GM12878 (cell line): ENCODE data around the gene C3orf33. TPM values are rescaled to one million over a fixed set of nuclear protein-coding genes. Genes with fewer than 3 reads are reported as not detected.

ENCODE experiments used
- ATAC-seq: fragments of 200-7000 bp; cut with Tn5 transposase; 3 replicates; pipeline ENCODE4 v1.9.1; 2020; ENCODE audit warnings: mild to moderate bottlenecking, moderate library complexity
- BruUV-seq: library from RNA; stranded (reverse); fragments of 400-500 nt; replicated peaks from 2 replicates; lab custom pipeline; 2021; lab: Mats Ljungman, UMichigan
- CTCF ChIA-PET: fragments of 300-600 bp; sonication (Branson Sonifier 250); formaldehyde crosslinking; extraction: SDS; loops from one replicate; lab custom pipeline; 2021; ENCODE audit warnings: inconsistent platforms; lab: Yijun Ruan, JAX
- POLR2A ChIA-PET: fragments of 350-600 bp; formaldehyde crosslinking; extraction: SDS; loops from one replicate; lab custom pipeline; 2021; ENCODE audit warnings: inconsistent platforms; lab: Charles Lee
- RAD21 ChIA-PET: fragments of 300-600 bp; sonication (Branson Sonifier 250); formaldehyde crosslinking; loops from one replicate; lab custom pipeline; 2023; ENCODE audit warnings: antibody characterized with exemption; ENCODE audit not compliant: unreplicated experiment; lab: Charles Lee
- SMC1A ChIA-PET: fragments of 300-600 bp; sonication (Branson Sonifier 250); formaldehyde crosslinking; loops from one replicate; lab custom pipeline; 2023; ENCODE audit not compliant: unreplicated experiment, uncharacterized antibody; lab: Charles Lee
- DNase-seq: peaks from one replicate; pipeline ENCODE4 v3.0.0-alpha.2; 2011; ENCODE audit warnings: low read depth, low spot score
- FAIRE-seq: peaks from 3 replicates; lab custom pipeline; 2011; peaks lifted over from hg19 to GRCh38; lab: Jason Lieb, UNC
- H2AFZ ChIP-seq: 2 replicates; pipeline ENCODE4 v1.6.0; 2011; ENCODE audit warnings: low read depth, low read length, control low read depth; ENCODE audit not compliant: control insufficient read depth
- H3K27ac ChIP-seq: 2 replicates; pipeline ENCODE4 v1.5.1; 2011; ENCODE audit warnings: control low read depth; ENCODE audit not compliant: control insufficient read depth, insufficient read depth
- H3K27me3 ChIP-seq, 2 experiments: replicated peaks in 1 of 2; 2 replicates each; pipeline versions ENCODE4 v1.6.0 to v1.6.1; 2011; ENCODE audit warnings: low read length in 1 of 2; ENCODE audit not compliant: control insufficient read depth in 2 of 2, insufficient read depth in 2 of 2
- H3K36me3 ChIP-seq, 2 experiments: 2 replicates each; pipeline ENCODE4 v1.5.1; 2011; ENCODE audit warnings: low read length in 1 of 2; ENCODE audit not compliant: control insufficient read depth in 2 of 2, insufficient read depth in 2 of 2
- H3K4me1 ChIP-seq: 2 replicates; pipeline ENCODE4 v1.6.1; 2011; ENCODE audit warnings: mild to moderate bottlenecking, low read length, moderate library complexity, mixed read lengths; ENCODE audit not compliant: control insufficient read depth, insufficient read depth
- H3K4me2 ChIP-seq: 2 replicates; pipeline ENCODE4 v1.6.0; 2011; ENCODE audit warnings: control low read depth; ENCODE audit not compliant: control insufficient read depth, insufficient read depth
- H3K4me3 ChIP-seq: fragments of 200-600 bp; sonication (generic); 2 replicates; pipeline ENCODE4 v1.5.1; 2016
- H3K79me2 ChIP-seq: 2 replicates; pipeline ENCODE4 v1.6.0; 2011; ENCODE audit warnings: low read length; ENCODE audit not compliant: control insufficient read depth, insufficient read depth
- H3K9ac ChIP-seq: 2 replicates; pipeline ENCODE4 v1.8.0; 2011; ENCODE audit warnings: low read length, control low read depth, mixed read lengths; ENCODE audit not compliant: control insufficient read depth, insufficient read depth
- H3K9me3 ChIP-seq: replicated peaks from 3 replicates; pipeline ENCODE4 v1.5.1; 2011; ENCODE audit warnings: mild to moderate bottlenecking, low read length; ENCODE audit not compliant: control insufficient read depth, insufficient read depth
- H4K20me1 ChIP-seq: 2 replicates; pipeline ENCODE4 v1.6.0; 2011; ENCODE audit not compliant: control insufficient read depth, insufficient read depth
- CHD1 ChIP-seq: IDR thresholded peaks from 2 replicates; pipeline ENCODE4 v1.6.1; 2012; ENCODE audit warnings: low read depth, low read length, improper control_type of control experiment
- ELK1 ChIP-seq: IDR thresholded peaks from 2 replicates; pipeline ENCODE4 v1.6.1; 2012; ENCODE audit warnings: low read depth, low read length, improper control_type of control experiment
- ESRRA ChIP-seq: IDR thresholded peaks from 2 replicates; pipeline ENCODE4 v1.6.1; 2012; ENCODE audit warnings: mild to moderate bottlenecking, low read length, improper control_type of control experiment
- HDGF ChIP-seq: fragments of 450-650 bp; IDR thresholded peaks from 2 replicates; pipeline ENCODE4 v1.6.1; 2016; ENCODE audit warnings: antibody characterized with exemption
- HSF1 ChIP-seq: fragments of 150-350 bp; IDR thresholded peaks from 2 replicates; pipeline ENCODE4 v1.6.1; 2014; ENCODE audit warnings: mild to moderate bottlenecking, low read depth, low read length
- MTA2 ChIP-seq: fragments of 450-650 bp; IDR thresholded peaks from 2 replicates; pipeline ENCODE4 v1.6.1; 2016; ENCODE audit warnings: low read depth, mild to moderate bottlenecking, moderate library complexity
- REST ChIP-seq: IDR thresholded peaks from 2 replicates; pipeline ENCODE4 v1.6.1; 2012; ENCODE audit warnings: mild to moderate bottlenecking, low read depth, low read length
- YBX1 ChIP-seq: fragments of 450-650 bp; IDR thresholded peaks from 2 replicates; pipeline ENCODE4 v1.6.1; 2016; ENCODE audit warnings: antibody characterized with exemption
- ZNF207 ChIP-seq: fragments of 450-650 bp; IDR thresholded peaks from 2 replicates; pipeline ENCODE4 v1.6.1; 2014; ENCODE audit warnings: antibody characterized with exemption, mild to moderate bottlenecking, borderline replicate concordance
- in situ Hi-C: fragments of 300-500 bp; cut with MboI; formaldehyde crosslinking; loops from 9 replicates; pipeline ENCODE4 v1.14.3; 2018; ENCODE audit warnings: mixed read lengths
- intact Hi-C: fragments of 100-400 bp; cut with micrococcal nuclease; formaldehyde crosslinking; loops from one replicate; pipeline ENCODE4 v1.14.2; 2022; ENCODE audit not compliant: unreplicated experiment
- polyA plus RNA-seq, 11 experiments: library from polyadenylated mRNA; depleted of rRNA in 4 of 11; unstranded in 6 of 11; stranded (reverse) in 5 of 11; fragments of >200 nt; fragmentation: Nextera tagmentation in 4 of 11; fragmentation: Illumina TruSeq in 1 of 11; extraction: Ambion mirVana in 4 of 11; extraction: Trizol in 1 of 11; gene quantifications; 1 replicate in 1 of 11; 2 replicates in 10 of 11; pipeline versions ENCODE4 v1.2.1 to v1.2.3, GENCODE V29; 2011 to 2016; ENCODE audit warnings: inconsistent platforms in 2 of 11, missing spikeins in 2 of 11, low read depth in 1 of 11
- total RNA-seq, 4 experiments: library from RNA; depleted of rRNA in 3 of 4; stranded (reverse); fragments of >200 nt in 3 of 4; fragmentation: Illumina TruSeq in 1 of 4; extraction: Trizol in 1 of 4; gene quantifications; 2 replicates each; pipeline versions ENCODE4 v1.2.1 to v1.2.3, GENCODE V29; 2013 to 2021

C3orf33 gene
- total and polyA plus RNA-seq, 10 of the 15 experiments (the other 5 are each of a cell fraction or from before 2014, with no cell fraction given), result 0.35 to 1.7 (median 0.90) TPM

GRCh38 chr3:155782390-155782953 is 23.6 kb downstream of the C3orf33 start (continued):
- TF ChIP-seq ZNF207 (no peak), ESRRA (no peak), ELK1 (no peak), REST (no peak)

- H3K4me2 ChIP-seq, result no peak overlapping the region
- H3K79me2 ChIP-seq, result no peaks in the 10 kb centered on the region
- SMC1A ChIA-PET, result interaction anchor here (1.1 to 2.0 kb wide), 2 partner anchors 10 to 15 kb away, joined by 3 to 7 read pairs; no protein-coding TSS in a partner anchor
- in situ Hi-C loops, result no loop called here
- no peaks in the 10 kb centered on the region for H3K4me1 ChIP-seq
- H3K27me3 ChIP-seq, result no peaks in the 10 kb centered on the region
- H4K20me1 ChIP-seq, result no peaks in the 10 kb centered on the region
- no peak for DNase-seq
- RAD21 ChIA-PET, result interaction anchor here (1.5 kb wide), 1 partner anchor 25 kb away, joined by 3 read pairs; the partner anchor contains the start of gene C3orf33
- FAIRE-seq, result no peak
- no peak overlapping the region for H2AFZ ChIP-seq
- CTCF ChIA-PET, result interaction anchor here (0.9 kb wide), 1 partner anchor 26 kb away, joined by 3 read pairs; no protein-coding TSS in a partner anchor
- H3K27ac ChIP-seq, result no peak overlapping the region
- 0 out of 3 replicates have a peak, but pooled peaks cover 3% of the 10 kb centered on the region for H3K9me3 ChIP-seq
- no peak for ATAC-seq
- no peak overlapping the region for H3K4me3 ChIP-seq
- no TSS peak for BruUV-seq
- TF ChIP-seq YBX1, result no peak
- no peak for TF ChIP-seq HSF1
- no peak for TF ChIP-seq HDGF
- TF ChIP-seq CHD1, result no peak
- no peak for TF ChIP-seq MTA2
- no peak overlapping the region for H3K9ac ChIP-seq
- POLR2A ChIA-PET, result interaction anchor here (0.6 to 1.2 kb wide), 3 partner anchors 9 to 99 kb away, joined by 3 to 5 read pairs (median 4); no protein-coding TSS in a partner anchor
- intact Hi-C loops, result no loop called here
- no peaks in the 10 kb centered on the region for H3K36me3 ChIP-seq
Observed at GRCh38 chr3:155780291-155780690, 25.8 kb downstream of the C3orf33 start.
